Cardiac ventricle fibroblast (primary cell): Measurements from ENCODE around the gene SMIM15. TPM values are rescaled to one million over a fixed set of nuclear protein-coding genes. Genes with fewer than 3 reads are reported as not detected.

ENCODE experiments used
- total RNA-seq: library from RNA; depleted of rRNA; stranded (reverse); fragments of >200 nt; gene quantifications from 2 replicates; pipeline ENCODE4 v1.2.3, GENCODE V29; 2015

SMIM15 gene, protein sequence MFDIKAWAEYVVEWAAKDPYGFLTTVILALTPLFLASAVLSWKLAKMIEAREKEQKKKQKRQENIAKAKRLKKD
- 26.6 and 27.0 TPM in 2 replicates for total RNA-seq

GRCh38 chr5:61162010-61162831, at the start of gene SMIM15:
TSS of gene SMIM15 (minus strand) at chr5:61162468. CDS start at chr5:61160171, 2,297 bp downstream.

Other genes with a start within 250 kb of the SMIM15 start
- gene ERCC8, start 217.4 kb downstream of the SMIM15 start, total RNA-seq: 11.2 and 15.6 TPM in 2 replicates
- gene NDUFAF2, start 217.3 kb downstream of the SMIM15 start, total RNA-seq: 42.0 and 45.3 TPM in 2 replicates
- 3.1 and 3.8 TPM in 2 replicates for gene ZSWIM6, start 169.8 kb upstream of the SMIM15 start, total RNA-seq